Kidney epithelial cell (primary cell): ENCODE results near the gene RHBG. TPM values are rescaled to one million over a fixed set of nuclear protein-coding genes. Genes with fewer than 3 reads are reported as not detected.

Experiments
- DNase-seq: peaks from one replicate; pipeline ENCODE4 v3.0.0-alpha.2; 2010; ENCODE audit warnings: low read depth
- H3K27me3 ChIP-seq: 2 replicates; pipeline ENCODE4 v1.6.0; 2011; ENCODE audit warnings: low read length; ENCODE audit not compliant: control insufficient read depth, insufficient read depth
- H3K36me3 ChIP-seq: 2 replicates; pipeline ENCODE4 v1.5.1; 2011; ENCODE audit warnings: low read length; ENCODE audit not compliant: control insufficient read depth, insufficient read depth
- H3K4me3 ChIP-seq: 2 replicates; pipeline ENCODE4 v1.5.1; 2011; ENCODE audit warnings: low read depth, mild to moderate bottlenecking, control low read depth, low read length
- CTCF ChIP-seq: IDR thresholded peaks from 2 replicates; pipeline ENCODE4 v1.5.1; 2011; ENCODE audit warnings: mild to moderate bottlenecking, moderate library complexity, low read length, control low read depth, inconsistent platforms; ENCODE audit not compliant: insufficient read depth, poor library complexity, severe bottlenecking
- total RNA-seq: library from RNA; depleted of rRNA; stranded (reverse); fragments of >200 nt; gene quantifications from 2 replicates; pipeline ENCODE4 v1.2.3, GENCODE V29; 2015

Gene RHBG
- total RNA-seq, 1 donor from 2014 or later, result not detected

- TF ChIP-seq CTCF, result no peak
- H3K4me3 ChIP-seq, result no peak overlapping the region
- no peak for DNase-seq
- H3K27me3 ChIP-seq, result peaks cover 27% of the 10 kb centered on the region
- no peaks in the 10 kb centered on the region for H3K36me3 ChIP-seq
Measured at GRCh38 chr1:156358641-156359040, 10.4 kb upstream of the RHBG start.

- peaks cover 23% of the 10 kb centered on the region for H3K27me3 ChIP-seq
- DNase-seq, result no peak
- H3K36me3 ChIP-seq, result no peaks in the 10 kb centered on the region
- no peak for TF ChIP-seq CTCF
- no peak overlapping the region for H3K4me3 ChIP-seq
Measured at GRCh38 chr1:156359249-156359648, 9.8 kb upstream of the RHBG start.

- Histone ChIP-seq H3K27me3 (peaks cover 27% of the 10 kb centered on the region), H3K4me3 (no peak overlapping the region), H3K36me3 (no peaks in the 10 kb centered on the region)
- no peak for DNase-seq
- TF ChIP-seq CTCF, result peak; percentile 23
Measured at GRCh38 chr1:156359973-156360372, 9.0 kb upstream of the RHBG start.

GRCh38 chr1:156360534-156360933 lies 8.5 kb upstream of the RHBG start:
- no peak overlapping the region for H3K4me3 ChIP-seq
- peaks cover 30% of the 10 kb centered on the region for H3K27me3 ChIP-seq
- TF ChIP-seq CTCF, result no peak
- H3K36me3 ChIP-seq, result no peaks in the 10 kb centered on the region
- DNase-seq, result no peak

GRCh38 chr1:156365754-156366153 lies 3.3 kb upstream of the RHBG start:
- Histone ChIP-seq H3K27me3 (peaks cover 36% of the 10 kb centered on the region), H3K4me3 (no peak overlapping the region), H3K36me3 (no peaks in the 10 kb centered on the region)
- no peak for DNase-seq
- no peak for TF ChIP-seq CTCF

GRCh38 chr1:156366378-156367166 lies 2.4 kb upstream of the RHBG start:
- Histone ChIP-seq H3K4me3 (no peak overlapping the region), H3K27me3 (peaks cover 38% of the 10 kb centered on the region), H3K36me3 (no peaks in the 10 kb centered on the region)
- no peak for DNase-seq
- no peak for TF ChIP-seq CTCF
